T47D (cell line): ENCODE data around the gene ARFGEF3.

Experiments used
- DNase-seq, 2 experiments: peaks; one replicate each; pipeline versions ENCODE4 v3.0.0 to v3.0.0-alpha.2; 2011 to 2012; ENCODE audit warnings: low read depth in 1 of 2, low spot score in 1 of 2
- JUND ChIP-seq: IDR thresholded peaks from 2 replicates; pipeline ENCODE4 v1.6.1; 2012; ENCODE audit warnings: low read depth
- in situ Hi-C: cut with HindIII; loops from 2 replicates; pipeline ENCODE4 v1.10.0; 2016; ENCODE audit warnings: low sequenced_read_pairs, low pct_unique_long_range_greater_than_20kb

Gene ARFGEF3

GRCh38 chr6:138242987-138243592, 81.4 kb downstream of the ARFGEF3 start:
- in situ Hi-C loops: no loop called here
- DNase-seq: no peak
- TF ChIP-seq JUND: no peak

GRCh38 chr6:138245751-138246150, 84.0 kb downstream of the ARFGEF3 start:
- no peak for TF ChIP-seq JUND
- in situ Hi-C loops: no loop called here
- no peak for DNase-seq

GRCh38 chr6:138246650-138247440, 85.1 kb downstream of the ARFGEF3 start:
- no peak for DNase-seq
- in situ Hi-C loops: no loop called here

DNA sequence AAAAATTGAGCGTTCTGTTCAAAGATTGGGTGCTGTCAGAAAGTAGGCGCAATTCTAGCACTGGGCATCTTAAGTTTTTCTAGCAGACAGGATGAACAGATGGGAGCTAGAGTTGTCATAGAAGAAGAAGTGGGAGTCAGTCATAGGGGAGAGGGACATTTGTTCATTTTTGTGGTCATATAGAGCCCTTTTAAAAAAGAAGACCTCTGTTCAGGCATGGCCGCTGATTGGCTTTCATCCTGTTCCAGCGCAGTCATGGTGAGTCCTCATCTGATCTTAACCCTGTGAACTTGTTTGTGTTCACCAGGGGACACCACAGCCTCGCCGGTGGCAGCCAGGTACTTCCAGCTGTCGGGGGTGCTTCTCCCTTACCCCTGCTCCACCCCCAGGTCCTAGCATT, 86.3 kb downstream of the ARFGEF3 start:
- in situ Hi-C loops: no loop called here
- TF ChIP-seq JUND: no peak

More at GRCh38 chr6:138246650-138247440, 85.1 kb downstream of the ARFGEF3 start:
- TF ChIP-seq JUND: no peak

DNA sequence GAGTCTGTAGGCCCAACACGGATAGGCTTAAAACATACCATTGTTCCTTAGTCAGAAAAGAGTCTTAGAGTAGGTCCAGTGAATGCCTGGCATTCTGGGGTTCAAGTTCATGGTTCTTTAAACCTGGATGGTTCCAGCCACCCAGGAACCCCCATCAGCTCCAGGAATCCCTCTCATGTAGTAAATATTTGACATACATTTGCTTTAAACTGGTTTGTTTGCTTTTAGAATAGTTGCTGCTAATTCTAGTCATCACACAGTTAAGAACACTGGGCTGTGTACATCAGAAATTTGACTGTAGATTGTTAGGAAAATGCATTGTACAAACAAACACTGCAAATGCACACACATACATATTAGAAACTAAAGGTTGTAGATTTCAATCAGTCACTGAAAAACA, 87.1 kb downstream of the ARFGEF3 start:
- no peak for TF ChIP-seq JUND
- no peak for DNase-seq
- in situ Hi-C loops: no loop called here

More for the DNA sequence above, 86.3 kb downstream of the ARFGEF3 start:
- no peak for DNase-seq

GRCh38 chr6:138250053-138250452, 88.3 kb downstream of the ARFGEF3 start:
- in situ Hi-C loops: no loop called here
- TF ChIP-seq JUND: no peak
- no peak for DNase-seq

DNA sequence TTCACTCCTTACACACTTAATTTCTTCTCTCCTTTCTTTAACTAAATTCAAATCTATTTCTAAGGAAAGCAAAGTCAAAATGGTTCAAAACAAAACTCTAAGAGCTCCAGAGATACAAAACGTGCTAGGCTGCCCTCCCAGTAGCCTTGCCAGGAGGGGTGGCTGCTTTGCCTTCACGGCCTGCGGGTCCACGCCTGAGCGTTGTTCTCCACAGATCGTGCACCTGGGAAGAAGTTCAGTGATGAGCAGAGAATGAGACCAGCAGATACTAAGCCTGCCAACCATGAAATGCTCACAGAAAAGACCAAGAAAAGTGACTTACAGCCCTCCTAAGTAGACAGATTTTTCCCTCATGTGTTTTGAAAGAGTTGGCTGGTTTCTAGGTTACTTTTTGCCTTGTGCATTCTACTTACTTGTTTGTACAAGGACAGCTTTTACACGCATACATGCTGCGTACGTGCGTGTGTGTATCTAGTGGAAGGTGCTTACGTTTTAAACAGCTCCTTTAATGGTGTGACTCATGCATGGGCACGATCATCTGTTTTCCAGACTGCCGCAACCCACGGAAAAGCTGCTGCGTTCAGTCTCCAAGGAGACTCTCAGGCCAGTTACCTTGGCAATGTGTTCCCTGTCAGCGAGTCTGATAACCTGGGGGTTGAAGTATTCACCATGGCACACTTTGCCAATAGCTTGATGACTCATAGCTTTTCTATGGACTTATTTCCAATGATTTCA, 88.9 kb downstream of the ARFGEF3 start:
- in situ Hi-C loops: no loop called here
- no peak for DNase-seq

GRCh38 chr6:138253731-138254130, 92.0 kb downstream of the ARFGEF3 start:
- TF ChIP-seq JUND: no peak
- in situ Hi-C loops: no loop called here

More for the DNA sequence above, 88.9 kb downstream of the ARFGEF3 start:
- TF ChIP-seq JUND: no peak

GRCh38 chr6:138255443-138255842, 93.7 kb downstream of the ARFGEF3 start:
- in situ Hi-C loops: no loop called here
- TF ChIP-seq JUND: no peak
- DNase-seq: no peak

More at GRCh38 chr6:138253731-138254130, 92.0 kb downstream of the ARFGEF3 start:
- DNase-seq: no peak

DNA sequence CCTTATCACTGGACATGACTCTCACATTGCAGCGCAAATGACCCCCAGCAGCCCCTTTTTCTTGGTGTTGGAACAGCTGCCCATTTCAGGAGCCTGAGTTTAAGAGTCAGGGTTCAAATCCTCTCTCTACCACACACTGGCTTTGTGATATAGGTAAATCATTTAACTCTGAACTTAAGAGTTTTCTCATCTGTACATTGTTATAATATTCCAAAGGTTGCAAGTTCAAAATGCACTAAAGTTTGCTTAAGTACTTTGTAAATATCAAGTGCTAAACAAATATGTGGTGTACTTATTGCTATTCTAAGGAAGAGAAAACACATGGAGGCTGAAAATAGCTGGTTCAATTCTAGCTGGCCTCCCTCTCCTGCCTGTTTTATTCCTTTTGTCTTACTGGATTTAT, 95.9 kb downstream of the ARFGEF3 start:
- TF ChIP-seq JUND: no peak
- DNase-seq: peak in 1 of 2 experiments; percentile 24
- in situ Hi-C loops: no loop called here

DNA sequence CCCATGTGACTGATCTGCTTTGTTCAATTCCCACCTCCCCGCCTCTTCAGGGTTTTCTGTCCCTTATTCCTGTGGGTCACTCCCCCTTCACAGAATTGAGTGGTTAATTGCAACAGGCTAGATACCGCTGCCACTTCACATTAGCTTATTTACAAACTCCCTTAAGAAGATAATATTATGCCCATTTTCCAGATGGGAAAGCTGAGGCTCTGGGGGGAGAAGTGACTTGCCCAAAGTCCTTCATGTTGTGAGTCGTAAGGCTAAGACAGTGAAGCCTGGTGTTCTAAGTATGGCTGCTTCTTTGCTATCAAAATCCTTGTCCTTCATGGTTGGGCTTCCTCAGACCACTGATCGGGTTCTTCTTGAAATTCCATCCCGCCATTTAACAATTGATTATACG, 96.5 kb downstream of the ARFGEF3 start:
- in situ Hi-C loops: no loop called here
- no peak for DNase-seq
- TF ChIP-seq JUND: no peak

DNA sequence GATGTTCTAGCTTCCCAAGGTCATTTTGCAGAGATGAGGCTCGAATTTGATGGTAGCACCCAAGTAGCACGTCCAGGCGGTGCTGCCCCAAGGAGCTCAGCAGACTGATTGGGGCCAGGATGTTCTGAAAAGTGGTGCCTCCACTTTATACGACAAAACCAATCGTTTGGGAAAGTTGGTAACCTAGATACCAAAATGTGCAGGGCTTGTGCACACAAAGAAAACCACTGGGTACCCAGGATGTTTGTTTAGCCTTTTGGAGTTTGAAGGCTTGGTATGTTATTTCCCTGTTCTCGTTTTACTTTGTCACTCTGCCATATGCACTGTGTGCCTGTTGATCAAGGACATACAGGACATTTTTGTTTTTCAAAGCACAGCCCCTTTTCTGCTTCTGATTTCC, 97.3 kb downstream of the ARFGEF3 start:
- no peak for TF ChIP-seq JUND
- peak in 1 of 2 experiments; percentile 79 for DNase-seq
- in situ Hi-C loops: no loop called here

- no peak for TF ChIP-seq JUND
- in situ Hi-C loops: no loop called here
Measured at GRCh38 chr6:138261116-138261780, 99.5 kb downstream of the ARFGEF3 start.

More at GRCh38 chr6:138261116-138261780, 99.5 kb downstream of the ARFGEF3 start:
- no peak for DNase-seq
